ENCODE data around the gene TAPBP. TPM values are rescaled to one million over a fixed set of nuclear protein-coding genes. Genes with fewer than 3 reads are reported as not detected.

TAPBP gene
- total RNA-seq, 1 experiment from 2014 or later, result 28.2 TPM

DNA sequence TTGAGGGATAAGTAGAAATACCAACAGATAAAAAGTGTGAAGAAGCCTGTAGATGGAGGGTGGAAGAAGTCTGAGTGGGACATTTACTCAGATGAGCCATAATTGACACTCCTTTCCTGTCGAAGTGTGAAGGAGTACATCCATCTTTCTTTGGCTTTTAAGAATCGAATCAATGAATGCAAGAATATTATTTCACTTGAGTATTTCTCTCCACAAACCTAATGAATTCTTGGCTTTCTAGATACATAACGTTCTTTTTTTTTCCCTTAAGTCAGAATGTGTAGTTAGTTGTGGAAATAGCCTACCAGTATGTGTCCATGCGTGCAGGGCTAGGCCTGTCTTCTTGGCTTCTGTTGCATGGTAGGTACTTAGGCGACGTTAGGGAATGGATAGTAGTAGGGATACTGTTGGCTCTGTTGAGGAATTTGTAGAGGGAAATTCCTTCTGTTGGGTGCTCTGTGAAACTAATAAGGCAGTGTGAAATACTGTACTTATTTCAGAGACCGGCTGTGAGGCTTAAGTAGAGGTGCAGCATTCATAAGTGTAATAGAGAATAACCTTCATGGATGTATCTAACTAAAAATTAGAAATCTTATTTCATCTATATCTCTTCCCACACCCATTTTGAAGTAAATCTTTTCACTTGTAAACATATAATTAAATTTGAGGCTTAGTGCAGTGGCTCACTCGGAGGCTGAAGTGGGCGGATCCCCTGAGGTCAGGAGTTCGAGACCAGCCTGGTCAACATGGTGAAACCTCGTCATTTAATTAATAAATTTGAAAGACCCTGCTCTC is 40.6 kb downstream of the TAPBP start:
- peak overlapping the region; percentile 89 to 94 for H3K4me3 Mint-ChIP-seq
- no peak overlapping the region for H2AK5ac ChIP-seq (ENCODE audit: insufficient read length, low read length)
- no peak overlapping the region for H3K18ac ChIP-seq (ENCODE audit: insufficient read length, low read depth, low read length)
- no peaks in the 10 kb centered on the region; the same call in 1 of the 2 replicates for H3K27me3 Mint-ChIP-seq (ENCODE audit: low read depth)
- no peak overlapping the region for H4K91ac ChIP-seq (ENCODE audit: insufficient read length, low read depth, low read length)
- H3K27ac Mint-ChIP-seq, result peak overlapping the region; percentile 93 to 100 (median 100); a peak in 5 of 7 replicates
- H2BK5ac ChIP-seq (ENCODE audit: insufficient read length, low read length), result no peak overlapping the region
- H2AFZ ChIP-seq (ENCODE audit: low read length), result no peak overlapping the region
- H2BK15ac ChIP-seq (ENCODE audit: low read depth, low read length), result no peak overlapping the region
- no peak overlapping the region for H3T11ph ChIP-seq (ENCODE audit: low read length)
- DNase-seq, result no peak
- no peak overlapping the region for H4K5ac ChIP-seq (ENCODE audit: insufficient read length, low read depth, low read length)
- no peak overlapping the region for H3K56ac ChIP-seq (ENCODE audit: insufficient read length, low read depth, low read length)
- no peak for TF ChIP-seq CTCF (conservative IDR thresholded peaks at IDR 0.05)
- WGBS (ENCODE audit: extremely low coverage, insufficient read length, low lambda C conversion rate), result no CpG with 5 or more reads among the region's 11 CpGs
- H3K27ac ChIP-seq (ENCODE audit: insufficient read length, low read depth, low read length), result peak overlapping the region; percentile 59
- H3K4ac ChIP-seq (ENCODE audit: low read depth, low read length), result no peak overlapping the region
- no peak overlapping the region for H2BK120ac ChIP-seq (ENCODE audit: low read depth, low read length, poor library complexity, severe bottlenecking)
- no peak overlapping the region for H2BK12ac ChIP-seq (ENCODE audit: insufficient read length, low read depth, low read length)
- H3K9me3 Mint-ChIP-seq, result no peaks in the 10 kb centered on the region; a peak in 1 of 5 replicates
- H3K27me3 ChIP-seq (ENCODE audit: insufficient read depth, low read length), result no peaks in the 10 kb centered on the region
- H3K23me2 ChIP-seq (ENCODE audit: insufficient read length, low read depth, low read length, poor library complexity, severe bottlenecking), result peaks cover 13% of the 10 kb centered on the region
- H4K20me1 ChIP-seq (ENCODE audit: control insufficient read depth, insufficient read depth, insufficient read length), result no peaks in the 10 kb centered on the region
- H4K8ac ChIP-seq (replicated peaks; ENCODE audit: insufficient read length, low read depth, low read length), result no peak overlapping the region
- no peak overlapping the region for H2BK20ac ChIP-seq (ENCODE audit: low read depth, low read length, poor library complexity, severe bottlenecking)
- peaks cover 36 to 62% (median 60%) of the 10 kb centered on the region in 3 experiments for H3K36me3 Mint-ChIP-seq (ENCODE audit: insufficient read depth in 1 of 3, low read depth in 3 of 3)
- no peaks in the 10 kb centered on the region for H3K9me3 ChIP-seq (ENCODE audit: control insufficient read depth, low read depth, low read length)
- peak overlapping the region; percentile 99 for H3K9ac ChIP-seq (ENCODE audit: extremely low read depth, insufficient read length, low read length)
- peaks cover 35 to 51% of the 10 kb centered on the region in 2 experiments for H3K4me1 Mint-ChIP-seq
- no peaks in the 10 kb centered on the region; the same call in 1 of the 2 replicates for H3K4me1 ChIP-seq (ENCODE audit: insufficient read depth, low read length)
- no peak overlapping the region for H3K14ac ChIP-seq (ENCODE audit: insufficient read depth, low read length)
- peak overlapping the region; percentile 86 for H3K4me2 ChIP-seq (ENCODE audit: insufficient read depth, insufficient read length, low read length)
- H3K79me2 ChIP-seq (ENCODE audit: insufficient read depth, low read length), result peaks cover 23% of the 10 kb centered on the region; the same call in 1 of the 2 replicates
- no peaks in the 10 kb centered on the region for H3K79me1 ChIP-seq (ENCODE audit: insufficient read depth, low read depth, low read length, poor library complexity, severe bottlenecking)
- H3K23ac ChIP-seq (ENCODE audit: insufficient read length, low read depth, low read length), result no peak overlapping the region

Measured in H9 (cell line).